Endothelial cell of umbilical vein (primary cell): ENCODE results near the gene IP6K3. TPM values are rescaled to one million over a fixed set of nuclear protein-coding genes. Genes with fewer than 3 reads are reported as not detected.

ENCODE experiments used
- BruUV-seq: library from RNA; stranded (reverse); fragments of 400-500 nt; replicated peaks from 2 replicates; lab custom pipeline; 2021; lab: Mats Ljungman, UMichigan
- CTCF ChIA-PET: fragments of 300-600, 350-600 bp; sonication (Branson Sonifier 250); formaldehyde crosslinking; loops from one replicate; lab custom pipeline; 2021; ENCODE audit warnings: antibody characterized with exemption, inconsistent platforms; lab: Charles Lee
- POLR2A ChIA-PET: fragments of 300-600, 350-600 bp; sonication (Branson Sonifier 250); formaldehyde crosslinking; loops from one replicate; lab custom pipeline; 2021; ENCODE audit warnings: antibody characterized with exemption, inconsistent platforms; lab: Charles Lee
- DNase-seq: peaks from one replicate; pipeline ENCODE4 v3.0.0-alpha.2; 2011; ENCODE audit warnings: low read depth, low spot score
- FAIRE-seq: peaks from 2 replicates; lab custom pipeline; 2011; peaks lifted over from hg19 to GRCh38; lab: Jason Lieb, UNC
- H2AFZ ChIP-seq: 2 replicates; pipeline ENCODE4 v1.6.0; 2012; ENCODE audit warnings: low read depth, low read length, control low read depth, inconsistent platforms
- H3K27ac ChIP-seq: 2 replicates; pipeline ENCODE4 v1.5.1; 2011; ENCODE audit warnings: low read depth, mild to moderate bottlenecking, control low read depth, low read length, moderate library complexity; ENCODE audit not compliant: insufficient read depth
- H3K27me3 ChIP-seq, 2 experiments: 2 replicates each; pipeline versions ENCODE4 v1.6.0 to v1.6.1; 2011; ENCODE audit warnings: low read length in 2 of 2, mixed read lengths in 1 of 2; ENCODE audit not compliant: control insufficient read depth in 2 of 2, insufficient read depth in 2 of 2
- H3K36me3 ChIP-seq, 2 experiments: 2 replicates in 1 of 2; 3 replicates in 1 of 2; pipeline ENCODE4 v1.5.1; 2011; ENCODE audit warnings: low read length in 2 of 2, mild to moderate bottlenecking in 1 of 2, moderate library complexity in 1 of 2; ENCODE audit not compliant: control insufficient read depth in 2 of 2, insufficient read depth in 2 of 2; ENCODE audit errors: extremely low read depth in 1 of 2
- H3K4me1 ChIP-seq: 3 replicates; pipeline ENCODE4 v1.5.1; 2011; ENCODE audit warnings: mild to moderate bottlenecking, low read length; ENCODE audit not compliant: control insufficient read depth, insufficient read depth; ENCODE audit errors: extremely low read depth
- H3K4me2 ChIP-seq: 2 replicates; pipeline ENCODE4 v1.6.1; 2011; ENCODE audit warnings: low read length, control low read depth, mixed read lengths; ENCODE audit not compliant: insufficient read depth
- H3K4me3 ChIP-seq, 3 experiments: fragments of 200-600 bp in 1 of 3; sonication (generic), shearing (Covaris generic) in 1 of 3; replicated peaks in 1 of 3; 2 replicates each; pipeline ENCODE4 v1.5.1; 2011 to 2016; ENCODE audit warnings: control low read depth in 3 of 3, low read length in 3 of 3, mild to moderate bottlenecking in 2 of 3, inconsistent platforms in 1 of 3, low read depth in 1 of 3, moderate library complexity in 1 of 3; ENCODE audit not compliant: insufficient read depth in 1 of 3
- H3K79me2 ChIP-seq: 2 replicates; pipeline ENCODE4 v1.6.0; 2012; ENCODE audit warnings: low read length, inconsistent platforms; ENCODE audit not compliant: control insufficient read depth, insufficient read depth
- H3K9ac ChIP-seq: replicated peaks from 2 replicates; pipeline ENCODE3; 2011; ENCODE audit warnings: low read length, control low read depth; ENCODE audit not compliant: insufficient read depth; ENCODE audit errors: extremely low read depth
- H3K9me1 ChIP-seq: replicated peaks from 3 replicates; pipeline ENCODE4 v1.6.0; 2011; ENCODE audit warnings: mild to moderate bottlenecking, low read length; ENCODE audit not compliant: control insufficient read depth, insufficient read depth; ENCODE audit errors: extremely low read depth
- H3K9me3 ChIP-seq: replicated peaks from 2 replicates; pipeline ENCODE4 v1.5.1; 2012; ENCODE audit warnings: low read length, inconsistent platforms; ENCODE audit not compliant: control insufficient read depth, insufficient read depth
- H4K20me1 ChIP-seq: replicated peaks from 2 replicates; pipeline ENCODE3; 2011; ENCODE audit warnings: mild to moderate bottlenecking, low read length; ENCODE audit not compliant: control insufficient read depth, insufficient read depth; ENCODE audit errors: extremely low read depth
- EZH2 ChIP-seq: IDR thresholded peaks from 2 replicates; pipeline ENCODE4 v1.6.1; 2012; ENCODE audit warnings: borderline replicate concordance, low read depth, mild to moderate bottlenecking, moderate library complexity, low read length, inconsistent platforms; ENCODE audit not compliant: severe bottlenecking
- FOS ChIP-seq: IDR thresholded peaks from 2 replicates; pipeline ENCODE4 v1.6.1; 2011; ENCODE audit warnings: mild to moderate bottlenecking, low read length, moderate library complexity, borderline replicate concordance; ENCODE audit not compliant: insufficient read depth
- GATA2 ChIP-seq: IDR thresholded peaks from 2 replicates; pipeline ENCODE4 v1.7.0; 2011; ENCODE audit warnings: low read depth, mild to moderate bottlenecking, moderate library complexity, mixed read lengths, low read length; ENCODE audit not compliant: insufficient read length, insufficient read depth
- JUN ChIP-seq: IDR thresholded peaks from 2 replicates; pipeline ENCODE4 v1.6.1; 2011; ENCODE audit warnings: borderline replicate concordance, low read depth; ENCODE audit not compliant: insufficient read length, insufficient read depth
- MYC ChIP-seq: IDR thresholded peaks from one replicate; pipeline ENCODE4 v1.6.1; 2011; ENCODE audit warnings: mild to moderate bottlenecking, low read depth, low read length
- POLR2A ChIP-seq: IDR thresholded peaks from 2 replicates; pipeline ENCODE4 v1.6.1; 2012; ENCODE audit warnings: low read depth, mild to moderate bottlenecking, control low read depth, low read length
- dilution Hi-C: fragments of 300-500 bp; cut with MboI; formaldehyde crosslinking; loops from one replicate; pipeline ENCODE4 v1.15.0; 2019; ENCODE audit warnings: low sequenced_read_pairs; ENCODE audit not compliant: extremely low pct_ligation_motif_present
- intact Hi-C: fragments of 100-400 bp; cut with micrococcal nuclease; formaldehyde crosslinking; loops from one replicate; pipeline ENCODE4 v1.10.0; 2022
- polyA plus RNA-seq, 4 experiments: library from polyadenylated mRNA; depleted of rRNA in 3 of 4; stranded (reverse) in 3 of 4; unstranded in 1 of 4; fragments of >200 nt; gene quantifications; 2 replicates each; pipeline versions ENCODE4 v1.2.1 to v1.2.3, GENCODE V29; 2011 to 2012; ENCODE audit warnings: missing spikeins in 1 of 4
- total RNA-seq: library from RNA; stranded (reverse); gene quantifications from 2 replicates; pipeline ENCODE4 v1.2.3, GENCODE V29; 2021
- TF ChIP-seq, protein P1 (sequence below), 2 donors: IDR thresholded peaks; 1 replicate in 1 of 2; 2 replicates in 1 of 2; pipeline ENCODE4 v1.5.1; 2011; ENCODE audit warnings: low read length in 2 of 2, mild to moderate bottlenecking in 2 of 2, moderate library complexity in 2 of 2, control low read depth in 1 of 2, inconsistent platforms in 1 of 2, low read depth in 1 of 2; ENCODE audit not compliant: insufficient read depth in 1 of 2; ENCODE audit errors: extremely low read depth in 1 of 2
- TF ChIP-seq, protein P2 (sequence below): IDR thresholded peaks from 2 replicates; pipeline ENCODE4 v1.6.1; 2011; ENCODE audit not compliant: insufficient read depth, insufficient read length

IP6K3 gene
- total and polyA plus RNA-seq, 2 donors (not counting 3 experiments of a cell fraction or from before 2014, with no cell fraction given) = not detected

DNA sequence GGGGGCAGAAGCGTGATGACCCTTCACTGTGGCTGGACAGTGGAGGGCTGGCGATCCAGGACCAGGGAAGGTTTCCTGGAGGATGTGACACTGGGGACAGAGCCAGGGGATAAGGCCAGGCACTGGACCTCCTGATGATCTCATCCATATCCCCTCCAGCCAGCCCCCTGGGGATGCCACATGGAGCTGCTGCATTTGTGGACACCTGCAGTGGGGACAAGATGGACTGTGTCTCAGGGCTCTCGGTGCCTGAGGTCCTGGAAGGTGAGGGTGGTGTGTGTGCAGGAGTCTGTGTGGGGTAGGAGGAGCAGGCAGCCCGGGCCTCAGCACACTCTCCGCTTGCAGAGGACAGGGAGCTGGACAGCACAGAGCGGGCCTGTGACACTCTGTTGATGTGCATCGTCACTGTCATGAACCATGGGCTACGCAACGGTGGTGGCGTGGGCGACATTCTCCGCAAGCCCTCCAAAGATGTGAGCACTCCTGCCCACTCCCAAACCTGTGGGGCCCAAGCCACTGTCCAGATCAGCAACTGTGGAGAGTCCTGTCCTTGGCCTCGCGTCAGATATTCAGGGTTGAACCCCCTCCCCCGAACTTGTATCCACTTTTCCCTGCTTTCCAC is 55.1 kb downstream of the IP6K3 start:
- BruUV-seq = no TSS peak
- H3K27me3 ChIP-seq = no peaks in the 10 kb centered on the region
- no peaks in the 10 kb centered on the region for H3K9me3 ChIP-seq
- H3K27ac ChIP-seq = no peak overlapping the region
- H3K79me2 ChIP-seq = peaks cover 3% of the 10 kb centered on the region
- H3K4me1 ChIP-seq = peaks cover 42% of the 10 kb centered on the region
- no peaks in the 10 kb centered on the region for H4K20me1 ChIP-seq
- no peak overlapping the region for H3K4me2 ChIP-seq
- H3K36me3 ChIP-seq = peaks cover 0 to 42% of the 10 kb centered on the region in 2 experiments
- POLR2A ChIA-PET = no interaction called here
- no peak overlapping the region for H2AFZ ChIP-seq
- dilution Hi-C loops (no loop called here), intact Hi-C loops (no loop called here)
- H3K9ac ChIP-seq = no peak overlapping the region
- FAIRE-seq (no peak), DNase-seq (no peak)
- no peaks in the 10 kb centered on the region for H3K9me1 ChIP-seq
- TF ChIP-seq GATA2 = no peak
- TF ChIP-seq POLR2A = no peak
- TF ChIP-seq, protein P1, sequence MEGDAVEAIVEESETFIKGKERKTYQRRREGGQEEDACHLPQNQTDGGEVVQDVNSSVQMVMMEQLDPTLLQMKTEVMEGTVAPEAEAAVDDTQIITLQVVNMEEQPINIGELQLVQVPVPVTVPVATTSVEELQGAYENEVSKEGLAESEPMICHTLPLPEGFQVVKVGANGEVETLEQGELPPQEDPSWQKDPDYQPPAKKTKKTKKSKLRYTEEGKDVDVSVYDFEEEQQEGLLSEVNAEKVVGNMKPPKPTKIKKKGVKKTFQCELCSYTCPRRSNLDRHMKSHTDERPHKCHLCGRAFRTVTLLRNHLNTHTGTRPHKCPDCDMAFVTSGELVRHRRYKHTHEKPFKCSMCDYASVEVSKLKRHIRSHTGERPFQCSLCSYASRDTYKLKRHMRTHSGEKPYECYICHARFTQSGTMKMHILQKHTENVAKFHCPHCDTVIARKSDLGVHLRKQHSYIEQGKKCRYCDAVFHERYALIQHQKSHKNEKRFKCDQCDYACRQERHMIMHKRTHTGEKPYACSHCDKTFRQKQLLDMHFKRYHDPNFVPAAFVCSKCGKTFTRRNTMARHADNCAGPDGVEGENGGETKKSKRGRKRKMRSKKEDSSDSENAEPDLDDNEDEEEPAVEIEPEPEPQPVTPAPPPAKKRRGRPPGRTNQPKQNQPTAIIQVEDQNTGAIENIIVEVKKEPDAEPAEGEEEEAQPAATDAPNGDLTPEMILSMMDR (IDR thresholded peaks at IDR 0.05; ENCODE audit: extremely low read depth in 1 of 2, insufficient read depth in 1 of 2, low read depth in 1 of 2, low read length in 2 of 2) = no peak
- TF ChIP-seq MYC = no peak
- TF ChIP-seq, protein P2, sequence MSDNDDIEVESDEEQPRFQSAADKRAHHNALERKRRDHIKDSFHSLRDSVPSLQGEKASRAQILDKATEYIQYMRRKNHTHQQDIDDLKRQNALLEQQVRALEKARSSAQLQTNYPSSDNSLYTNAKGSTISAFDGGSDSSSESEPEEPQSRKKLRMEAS = no peak
- no peak for TF ChIP-seq FOS
- TF ChIP-seq EZH2 = no peak
- TF ChIP-seq JUN = no peak
- no peak overlapping the region for H3K4me3 ChIP-seq
- CTCF ChIA-PET = interaction anchor here (1.1 kb wide), 1 partner anchor 9 kb away, joined by 7 read pairs; no protein-coding TSS in a partner anchor
